Left lung (tissue), 10 donors: ENCODE data around the gene TRIM7. TPM values are rescaled to one million over a fixed set of nuclear protein-coding genes. Genes with fewer than 3 reads are reported as not detected.
A peak's percentile ranks its signal among the peaks of the same experiment; 100 is the strongest.

Experiments
- ATAC-seq: fragments of 200-7000 bp; cut with Tn5 transposase; one replicate; pipeline ENCODE4 v1.9.1; 2020; ENCODE audit warnings: moderate library complexity
- DNase-seq, 4 donors: peaks; one replicate each; pipeline ENCODE4 v3.0.0-alpha.2; 2013 to 2020
- H3K27ac ChIP-seq, 2 donors: fragments of 200-600 bp; sonication (generic) in 1 of 2; one replicate each; pipeline versions ENCODE4 v1.5.0 to v1.8.0; 2020 to 2021
- H3K27me3 ChIP-seq, 2 donors: fragments of 200-600 bp; sonication (generic) in 1 of 2; one replicate each; pipeline versions ENCODE4 v1.5.0 to v1.8.0; 2020 to 2021
- H3K36me3 ChIP-seq, 2 donors: fragments of 200-600 bp; sonication (generic) in 1 of 2; one replicate each; pipeline versions ENCODE4 v1.5.0 to v1.8.0; 2020 to 2021
- H3K4me1 ChIP-seq, 2 donors: fragments of 200-600 bp; one replicate each; pipeline ENCODE4 v1.8.0; 2021
- H3K4me3 ChIP-seq, 2 donors: fragments of 200-600 bp; sonication (generic) in 1 of 2; one replicate each; pipeline versions ENCODE4 v1.5.0 to v1.8.0; 2020 to 2021; ENCODE audit warnings: mild to moderate bottlenecking in 1 of 2
- H3K9me3 ChIP-seq, 2 donors: fragments of 200-600 bp; sonication (generic) in 1 of 2; one replicate each; pipeline versions ENCODE4 v1.5.0 to v1.8.0; 2020 to 2021
- CTCF ChIP-seq, 2 donors: fragments of 200-600 bp; sonication (generic) in 1 of 2; IDR thresholded peaks; one replicate each; pipeline versions ENCODE4 v1.5.0 to v1.8.0; 2021; ENCODE audit warnings: antibody characterized with exemption in 2 of 2
- intact Hi-C, 2 donors: fragments of 100-400 bp; cut with DNase I; formaldehyde crosslinking; loops; one replicate each; pipeline versions ENCODE4 v1.11.2 to v1.14.2; 2022
- polyA plus RNA-seq, 6 donors: library from polyadenylated mRNA; unstranded; fragments of 120-200 nt; gene quantifications; one replicate each; pipeline ENCODE4 v1.2.1, GENCODE V29; 2013; ENCODE audit not compliant: insufficient read length in 6 of 6
- total RNA-seq, 2 donors: library from RNA; stranded (reverse); fragmentation: NEBNext Ultra II Directional; extraction: Animal tissue kit (Norgen Biotek cat#: 25700); gene quantifications; one replicate each; pipeline ENCODE4 v1.2.1, GENCODE V29; 2021
- donor health status: DM: no; HTN: yes; CAD: no.
- donor health status: DM: no; HTN: no; CAD: no.

The TRIM7 gene
- total and polyA plus RNA-seq, 8 donors: 0.30 to 5.7 (median 0.39) TPM

GRCh38 chr5:181243564-181244343 is 38.8 kb upstream of the TRIM7 start, which contains the start of gene RACK1:
Gene RACK1 (minus strand): TSS chr5:181243906. CDS start chr5:181243800, 106 bp downstream.
- peak; percentile 89 to 96 (median 92) for DNase-seq
- peak; percentile 73 for ATAC-seq
- intact Hi-C loops: no loop called here
- Histone ChIP-seq H3K4me1 (peaks cover 16 to 58% of the 10 kb centered on the region in 2 donors), H3K27ac (peak within 1 kb of the TSS; percentile 97), H3K27me3 (no peaks in the 10 kb centered on the region), H3K36me3 (peaks cover 5 to 39% of the 10 kb centered on the region in 2 donors), H3K4me3 (peak within 1 kb of the TSS; percentile 64 to 66), H3K9me3 (no peaks in the 10 kb centered on the region)
- TF ChIP-seq CTCF (IDR thresholded peaks at IDR 0.05): no peak

- DNase-seq (no peak), ATAC-seq (peak; percentile 1)
- intact Hi-C loops: no loop called here
- TF ChIP-seq CTCF (IDR thresholded peaks at IDR 0.05): no peak
- H3K27me3 ChIP-seq: no peaks in the 10 kb centered on the region
- H3K27ac ChIP-seq: peak overlapping the region; percentile 97
- no peaks in the 10 kb centered on the region for H3K9me3 ChIP-seq
- peaks cover 14 to 53% of the 10 kb centered on the region in 2 donors for H3K4me1 ChIP-seq
- peaks cover 8 to 46% of the 10 kb centered on the region in 2 donors for H3K36me3 ChIP-seq
- H3K4me3 ChIP-seq: peak overlapping the region; percentile 64 to 66
These were observed 38.1 kb upstream of the TRIM7 start for GRCh38 chr5:181243018-181243563.

GRCh38 chr5:181242031-181242451 is 37.0 kb upstream of the TRIM7 start:
- H3K4me1 ChIP-seq: peaks cover 10 to 51% of the 10 kb centered on the region in 2 donors
- no peaks in the 10 kb centered on the region for H3K9me3 ChIP-seq
- TF ChIP-seq CTCF (IDR thresholded peaks at IDR 0.05): no peak
- intact Hi-C loops: no loop called here
- ATAC-seq (no peak), DNase-seq (no peak)
- no peaks in the 10 kb centered on the region for H3K27me3 ChIP-seq
- H3K36me3 ChIP-seq: peaks cover 11 to 56% of the 10 kb centered on the region in 2 donors
- peak overlapping the region; percentile 64 to 66 for H3K4me3 ChIP-seq
- H3K27ac ChIP-seq: peak overlapping the region in 1 of 2 donors; percentile 97

GRCh38 chr5:181241393-181241975 is 36.5 kb upstream of the TRIM7 start:
- no peak for ATAC-seq
- peaks cover 10 to 48% of the 10 kb centered on the region in 2 donors for H3K4me1 ChIP-seq

More at GRCh38 chr5:181241393-181241975, 36.5 kb upstream of the TRIM7 start:
- Histone ChIP-seq H3K36me3 (peaks cover 17 to 62% of the 10 kb centered on the region in 2 donors), H3K27ac (peak overlapping the region in 1 of 2 donors; percentile 97), H3K4me3 (peak overlapping the region in 1 of 2 donors; percentile 64), H3K27me3 (no peaks in the 10 kb centered on the region), H3K9me3 (no peaks in the 10 kb centered on the region)
- TF ChIP-seq CTCF (IDR thresholded peaks at IDR 0.05): no peak
- no peak for DNase-seq
- intact Hi-C loops: no loop called here
